ENCODE measurements around the gene HOXC13.

Gene HOXC13

GRCh38 chr12:53976172-53976822 is 37.7 kb downstream of the HOXC13 start:
- Histone ChIP-seq H3K4me2 (ENCODE audit: insufficient read depth, low read length, poor library complexity, severe bottlenecking) (no peak overlapping the region), H2BK15ac (ENCODE audit: low read length) (no peak overlapping the region), H3K14ac (ENCODE audit: low read length) (no peak overlapping the region), H2AFZ (ENCODE audit: low read length) (no peak overlapping the region), H2BK5ac (ENCODE audit: low read length) (no peak overlapping the region), H4K8ac (ENCODE audit: low read depth, low read length) (no peak overlapping the region), H4K91ac (ENCODE audit: low read depth, low read length, poor library complexity) (no peak overlapping the region), H3K23ac (ENCODE audit: low read depth, low read length, poor library complexity) (peak overlapping the region; percentile 46), H3K36me3 (replicated peaks in 1 of 2; ENCODE audit: control insufficient read depth in 2 of 2, insufficient read depth in 2 of 2, low read length in 2 of 2) (no peaks in the 10 kb centered on the region), H2BK12ac (ENCODE audit: low read length) (no peak overlapping the region), H3K18ac (ENCODE audit: low read length) (no peak overlapping the region), H3K27ac (replicated peaks; ENCODE audit: low read length) (no peak overlapping the region), H3K9ac (ENCODE audit: low read depth, low read length, poor library complexity) (no peak overlapping the region), H3K4ac (ENCODE audit: low read length) (no peak overlapping the region), H2BK120ac (ENCODE audit: low read depth, low read length) (no peak overlapping the region), H2AK5ac (ENCODE audit: low read depth, low read length) (no peak overlapping the region), H3K4me1 (ENCODE audit: control insufficient read depth in 2 of 2, insufficient read depth in 1 of 2, low read depth in 1 of 2, low read length in 2 of 2) (no peaks in the 10 kb centered on the region), H3K27me3 (ENCODE audit: control insufficient read depth in 3 of 3, insufficient read depth in 3 of 3, low read depth in 1 of 3, low read length in 3 of 3) (peaks cover 53 to 99% (median 97%) of the 10 kb centered on the region in 3 experiments), H3K9me3 (replicated peaks in 1 of 2; ENCODE audit: control insufficient read depth in 2 of 2, insufficient read depth in 1 of 2, low read depth in 1 of 2, low read length in 2 of 2) (peaks cover 0 to 15% of the 10 kb centered on the region in 2 donors), H3K4me3 (ENCODE audit: low read length in 2 of 2) (no peak overlapping the region), H3K79me1 (ENCODE audit: low read depth, low read length) (no peaks in the 10 kb centered on the region)
- DNase-seq (ENCODE audit: low spot score): no peak
- no CpG with 5 or more reads among the region's 21 CpGs for WGBS, 2 donors (ENCODE audit: extremely low coverage in 2 of 2, insufficient read length in 2 of 2, insufficient replicate concordance in 1 of 2)

GRCh38 chr12:53976823-53977595 is 38.4 kb downstream of the HOXC13 start:
- Histone ChIP-seq H2BK12ac (ENCODE audit: low read length) (no peak overlapping the region), H3K4me2 (ENCODE audit: insufficient read depth, low read length, poor library complexity, severe bottlenecking) (no peak overlapping the region), H3K27ac (replicated peaks; ENCODE audit: low read length) (no peak overlapping the region), H3K9ac (ENCODE audit: low read depth, low read length, poor library complexity) (no peak overlapping the region), H2BK15ac (ENCODE audit: low read length) (no peak overlapping the region), H2AK5ac (ENCODE audit: low read depth, low read length) (no peak overlapping the region), H2AFZ (ENCODE audit: low read length) (no peak overlapping the region), H2BK120ac (ENCODE audit: low read depth, low read length) (no peak overlapping the region), H2BK5ac (ENCODE audit: low read length) (no peak overlapping the region), H3K79me1 (ENCODE audit: low read depth, low read length) (no peaks in the 10 kb centered on the region), H3K36me3 (replicated peaks in 1 of 2; ENCODE audit: control insufficient read depth in 2 of 2, insufficient read depth in 2 of 2, low read length in 2 of 2) (no peaks in the 10 kb centered on the region), H4K91ac (ENCODE audit: low read depth, low read length, poor library complexity) (no peak overlapping the region), H3K18ac (ENCODE audit: low read length) (no peak overlapping the region), H4K8ac (ENCODE audit: low read depth, low read length) (no peak overlapping the region), H3K27me3 (ENCODE audit: control insufficient read depth in 3 of 3, insufficient read depth in 3 of 3, low read depth in 1 of 3, low read length in 3 of 3) (peaks cover 53 to 99% (median 97%) of the 10 kb centered on the region in 3 experiments), H3K23ac (ENCODE audit: low read depth, low read length, poor library complexity) (no peak overlapping the region), H3K9me3 (replicated peaks in 1 of 2; ENCODE audit: control insufficient read depth in 2 of 2, insufficient read depth in 1 of 2, low read depth in 1 of 2, low read length in 2 of 2) (peaks cover 0 to 18% of the 10 kb centered on the region in 2 donors), H3K4me1 (ENCODE audit: control insufficient read depth in 2 of 2, insufficient read depth in 1 of 2, low read depth in 1 of 2, low read length in 2 of 2) (no peaks in the 10 kb centered on the region), H3K4ac (ENCODE audit: low read length) (no peak overlapping the region), H3K4me3 (ENCODE audit: low read length in 2 of 2) (no peak overlapping the region), H3K14ac (ENCODE audit: low read length) (no peak overlapping the region)
- no CpG with 5 or more reads among the region's 9 CpGs for WGBS, 2 donors (ENCODE audit: extremely low coverage in 2 of 2, insufficient read length in 2 of 2, insufficient replicate concordance in 1 of 2)
- DNase-seq (ENCODE audit: low spot score): no peak

DNA sequence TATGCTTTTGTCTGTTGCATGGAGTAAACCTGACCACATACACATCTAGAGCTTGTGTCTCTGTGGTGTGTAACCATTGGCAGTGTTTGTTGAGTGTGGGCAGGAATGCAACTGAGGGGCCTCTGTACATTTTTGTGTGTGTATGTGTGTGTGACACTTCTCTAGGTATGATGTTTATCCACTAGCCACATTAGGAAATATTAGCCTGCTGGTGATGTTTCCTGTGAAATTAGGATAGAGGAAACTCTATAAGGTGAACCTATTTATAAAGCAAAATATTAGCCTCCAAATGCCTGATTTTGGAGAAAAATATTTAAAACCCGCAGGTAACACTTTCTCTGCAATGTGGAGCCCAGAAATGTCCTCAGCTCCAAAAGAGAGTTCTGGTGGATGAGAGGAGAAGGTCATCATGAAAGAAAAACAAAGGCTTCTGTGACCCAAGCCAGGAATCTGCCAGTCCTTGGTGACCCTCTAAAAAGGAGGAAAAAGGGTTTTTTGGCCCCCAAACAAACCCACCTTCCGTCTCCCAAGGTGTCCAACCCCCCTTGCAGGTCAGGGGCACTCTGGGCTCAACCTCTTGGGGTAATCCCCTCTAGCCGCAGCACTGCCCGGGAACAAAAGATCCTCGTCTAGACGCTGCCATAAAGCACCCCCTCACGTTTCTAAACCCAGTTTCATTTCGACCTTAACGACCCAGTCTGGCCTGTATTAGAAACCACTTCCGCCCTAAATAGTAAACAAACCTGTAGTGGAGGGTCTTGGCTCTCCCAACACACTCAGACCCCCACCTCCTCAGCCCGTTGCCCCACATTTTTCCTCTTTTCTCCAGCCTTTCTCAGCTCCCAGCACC is 39.2 kb downstream of the HOXC13 start:
- H3K23ac ChIP-seq (ENCODE audit: low read depth, low read length, poor library complexity): no peak overlapping the region
- H2BK5ac ChIP-seq (ENCODE audit: low read length): no peak overlapping the region
- no peak overlapping the region for H4K91ac ChIP-seq (ENCODE audit: low read depth, low read length, poor library complexity)
- no peak overlapping the region for H2AFZ ChIP-seq (ENCODE audit: low read length)
- no peak overlapping the region for H3K4ac ChIP-seq (ENCODE audit: low read length)
- no CpG with 5 or more reads among the region's 11 CpGs for WGBS, 2 donors (ENCODE audit: extremely low coverage in 2 of 2, insufficient read length in 2 of 2, insufficient replicate concordance in 1 of 2)
- no peak overlapping the region for H3K27ac ChIP-seq (replicated peaks; ENCODE audit: low read length)
- peaks cover 58 to 99% (median 97%) of the 10 kb centered on the region in 3 experiments for H3K27me3 ChIP-seq (ENCODE audit: control insufficient read depth in 3 of 3, insufficient read depth in 3 of 3, low read depth in 1 of 3, low read length in 3 of 3)
- no peak overlapping the region for H2BK15ac ChIP-seq (ENCODE audit: low read length)
- no peak overlapping the region for H2BK120ac ChIP-seq (ENCODE audit: low read depth, low read length)
- no peak overlapping the region for H3K4me3 ChIP-seq (ENCODE audit: low read length in 2 of 2)
- peaks cover 0 to 17% of the 10 kb centered on the region in 2 donors for H3K9me3 ChIP-seq (replicated peaks in 1 of 2; ENCODE audit: control insufficient read depth in 2 of 2, insufficient read depth in 1 of 2, low read depth in 1 of 2, low read length in 2 of 2)
- H3K79me1 ChIP-seq (ENCODE audit: low read depth, low read length): no peaks in the 10 kb centered on the region
- H2AK5ac ChIP-seq (ENCODE audit: low read depth, low read length): no peak overlapping the region
- no peak overlapping the region for H3K9ac ChIP-seq (ENCODE audit: low read depth, low read length, poor library complexity)
- no peak overlapping the region for H4K8ac ChIP-seq (ENCODE audit: low read depth, low read length)
- H3K14ac ChIP-seq (ENCODE audit: low read length): no peak overlapping the region
- no peaks in the 10 kb centered on the region for H3K36me3 ChIP-seq (replicated peaks in 1 of 2; ENCODE audit: control insufficient read depth in 2 of 2, insufficient read depth in 2 of 2, low read length in 2 of 2)
- H3K4me1 ChIP-seq (ENCODE audit: control insufficient read depth in 2 of 2, insufficient read depth in 1 of 2, low read depth in 1 of 2, low read length in 2 of 2): no peaks in the 10 kb centered on the region
- no peak for DNase-seq (ENCODE audit: low spot score)
- no peak overlapping the region for H3K18ac ChIP-seq (ENCODE audit: low read length)
- no peak overlapping the region for H3K4me2 ChIP-seq (ENCODE audit: insufficient read depth, low read length, poor library complexity, severe bottlenecking)
- H2BK12ac ChIP-seq (ENCODE audit: low read length): no peak overlapping the region
